Mesodermal cell (in vitro differentiated cells): ENCODE measurements around the gene MDH1.
"Not testable (repeated sequence)": the region's sequence is repeated elsewhere in the genome, so short reads cannot be mapped to it uniquely, and the experiment has no call there.

Experiments
- H3K27ac ChIP-seq: 2 replicates; pipeline ENCODE4 v1.7.0; 2013; ENCODE audit warnings: mild to moderate bottlenecking, low read depth, low read length, moderate library complexity; ENCODE audit not compliant: severe bottlenecking
- H3K36me3 ChIP-seq: 2 replicates; pipeline ENCODE4 v1.7.1; 2013; ENCODE audit warnings: mild to moderate bottlenecking, low read length, moderate library complexity; ENCODE audit not compliant: control insufficient read depth, insufficient read depth
- H3K4me1 ChIP-seq: one replicate; pipeline ENCODE4 v1.7.1; 2013; ENCODE audit warnings: mild to moderate bottlenecking, low read length; ENCODE audit not compliant: insufficient read depth, control insufficient read depth, poor library complexity, severe bottlenecking
- H3K4me3 ChIP-seq: 2 replicates; pipeline ENCODE4 v1.7.0; 2013; ENCODE audit warnings: low read length, control low read depth, mild to moderate bottlenecking; ENCODE audit not compliant: insufficient read depth, poor library complexity, severe bottlenecking; ENCODE audit errors: extremely low read depth
- H3K9me3 ChIP-seq: 2 replicates; pipeline ENCODE4 v1.7.1; 2013; ENCODE audit warnings: mild to moderate bottlenecking, low read length, moderate library complexity; ENCODE audit not compliant: control insufficient read depth
- WGBS, 2 experiments: methylation state at CpG; one replicate each; pipeline ENCODE4 v1.1.5; 2013; ENCODE audit warnings: missing lambda C conversion rate in 2 of 2; ENCODE audit not compliant: insufficient coverage in 2 of 2; 5-methylcytosine and 5-hydroxymethylcytosine counted together

MDH1 gene

DNA sequence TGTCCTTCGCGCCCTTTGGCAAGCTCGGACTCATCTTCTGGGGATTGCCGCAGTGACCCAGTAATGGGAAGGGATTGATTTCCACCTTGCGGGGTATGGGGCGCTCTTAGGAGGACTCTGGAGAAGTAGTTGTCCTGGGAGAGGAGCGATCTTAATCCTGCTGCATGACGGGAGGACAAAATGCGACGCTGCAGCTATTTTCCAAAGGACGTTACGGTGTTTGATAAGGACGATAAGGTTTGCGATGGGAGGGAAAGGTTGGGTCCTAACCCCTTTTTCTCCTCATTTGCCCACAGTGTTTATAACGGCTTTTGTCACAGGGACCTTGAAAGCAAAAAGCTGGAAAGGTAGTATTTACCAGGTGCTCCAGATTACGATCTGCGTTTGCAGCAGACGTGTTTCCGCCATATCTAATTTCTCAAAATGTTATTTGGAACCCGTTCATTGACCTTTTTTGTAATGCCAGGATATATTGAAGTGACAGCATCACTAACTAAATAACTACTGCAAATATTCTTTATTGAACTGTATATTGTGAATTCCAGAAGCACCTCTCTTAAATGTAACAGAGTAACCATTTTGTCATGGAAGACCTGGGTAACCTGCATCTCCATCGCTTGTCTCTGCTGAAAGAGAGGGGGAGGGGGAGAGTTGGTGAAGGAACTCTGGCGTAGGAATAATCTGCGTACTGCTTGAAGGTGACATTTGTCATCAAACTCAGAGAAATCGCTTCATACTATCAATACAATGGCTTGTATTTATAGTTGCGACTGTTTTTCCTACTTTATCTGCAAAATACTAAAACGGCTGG is 590 bp downstream of the MDH1 start:
- peak overlapping the region; percentile 58 for H3K27ac ChIP-seq
- H3K36me3 ChIP-seq, result peaks cover 13% of the 10 kb centered on the region
- peak overlapping the region; percentile 99 for H3K4me3 ChIP-seq
- WGBS, 2 experiments, result 2 to 9% methylated on average over 7 to 14 of the region's 26 CpGs
- H3K4me1 ChIP-seq, result peaks cover 20% of the 10 kb centered on the region
- no peaks in the 10 kb centered on the region for H3K9me3 ChIP-seq

DNA sequence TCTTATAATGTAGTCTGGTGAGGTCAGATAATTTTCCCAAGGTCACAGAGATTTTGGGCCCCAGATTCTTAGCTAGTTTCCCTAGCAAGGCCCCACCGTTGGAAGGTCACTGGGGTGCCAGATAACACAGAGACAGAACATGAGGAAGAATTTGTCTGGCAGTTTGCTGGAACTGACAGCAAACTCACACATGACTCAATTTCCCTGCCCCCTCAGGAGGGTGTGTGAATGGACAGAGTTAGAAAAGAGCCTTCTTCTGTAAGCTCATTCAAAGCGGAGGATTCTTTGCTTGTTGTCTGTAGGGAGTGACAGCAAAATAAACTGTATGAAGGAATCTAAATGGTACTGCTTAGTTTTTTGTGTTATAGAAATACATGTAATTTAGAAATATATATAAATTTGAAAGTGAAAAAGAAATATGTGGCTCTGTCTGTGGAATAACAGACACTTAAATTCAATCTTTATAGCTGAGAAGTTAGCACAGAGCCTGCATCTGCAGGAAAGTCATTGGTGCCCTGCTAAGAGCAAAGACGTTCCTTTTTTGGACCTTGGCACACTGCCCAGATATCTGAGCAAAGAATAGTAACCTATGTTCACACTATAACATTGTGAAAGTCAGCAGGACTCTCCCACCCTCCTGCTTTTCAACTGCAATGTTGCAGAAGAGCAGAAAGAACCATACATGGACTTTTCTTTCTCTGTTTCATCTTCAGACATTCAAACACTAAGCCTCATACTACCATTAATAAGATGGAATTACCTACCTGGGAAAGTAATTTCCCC is 2.1 kb downstream of the MDH1 start:
- Histone ChIP-seq H3K36me3 (peaks cover 26% of the 10 kb centered on the region), H3K4me3 (no peak overlapping the region), H3K9me3 (no peaks in the 10 kb centered on the region), H3K4me1 (peaks cover 20% of the 10 kb centered on the region), H3K27ac (no peak overlapping the region)
- WGBS, 2 experiments, result 48 to 86% methylated on average over 2 of the region's 3 CpGs

GRCh38 chr2:63591566-63592175 is 2.9 kb downstream of the MDH1 start:
- no peak overlapping the region for H3K27ac ChIP-seq
- no CpG with 5 or more reads among the region's 3 CpGs for WGBS, 2 experiments

GRCh38 chr2:63594660-63595059 is 5.9 kb downstream of the MDH1 start:
- no peaks in the 10 kb centered on the region for H3K9me3 ChIP-seq
- WGBS, 2 experiments, result 100% methylated on average over 2 of the region's 3 CpGs; no CpG with 5 or more reads in 1 of the 2 experiments
- H3K4me3 ChIP-seq, result no peak overlapping the region
- H3K4me1 ChIP-seq, result peaks cover 18% of the 10 kb centered on the region
- peaks cover 50% of the 10 kb centered on the region for H3K36me3 ChIP-seq
- H3K27ac ChIP-seq, result no peak overlapping the region

More at GRCh38 chr2:63591566-63592175, 2.9 kb downstream of the MDH1 start:
- no peak overlapping the region for H3K4me3 ChIP-seq
- peaks cover 20% of the 10 kb centered on the region for H3K4me1 ChIP-seq
- H3K9me3 ChIP-seq, result no peaks in the 10 kb centered on the region
- H3K36me3 ChIP-seq, result peaks cover 35% of the 10 kb centered on the region

DNA sequence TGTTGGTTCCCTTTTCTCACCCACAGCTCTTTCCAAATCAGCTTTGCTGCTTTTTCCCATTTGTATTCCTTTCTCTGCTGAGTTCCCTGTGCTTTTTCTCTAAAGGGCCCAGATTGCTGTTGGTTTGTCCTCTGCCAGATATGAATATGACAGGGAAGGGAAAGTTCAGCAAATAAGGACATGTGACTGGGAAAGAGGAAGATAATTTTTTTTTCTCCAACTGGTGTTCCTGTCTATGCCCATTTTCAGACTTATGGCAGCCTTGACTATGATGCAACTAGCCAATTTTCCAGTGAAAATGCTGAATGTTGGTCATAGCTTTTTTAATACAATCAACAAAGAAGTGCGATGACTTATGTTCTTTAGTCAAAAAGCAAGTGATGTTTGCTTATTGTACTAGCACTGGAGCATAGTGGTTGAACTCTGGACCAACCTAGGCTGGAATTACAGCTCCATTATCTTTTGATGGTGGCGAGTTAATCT is 7.7 kb downstream of the MDH1 start:
- H3K4me3 ChIP-seq, result no peak overlapping the region
- H3K27ac ChIP-seq, result no peak overlapping the region
- peaks cover 6% of the 10 kb centered on the region for H3K4me1 ChIP-seq
- peaks cover 59% of the 10 kb centered on the region for H3K36me3 ChIP-seq
- 100% methylated on average over 1 of the region's 2 CpGs; no CpG with 5 or more reads in 1 of the 2 experiments for WGBS, 2 experiments
- no peaks in the 10 kb centered on the region for H3K9me3 ChIP-seq

DNA sequence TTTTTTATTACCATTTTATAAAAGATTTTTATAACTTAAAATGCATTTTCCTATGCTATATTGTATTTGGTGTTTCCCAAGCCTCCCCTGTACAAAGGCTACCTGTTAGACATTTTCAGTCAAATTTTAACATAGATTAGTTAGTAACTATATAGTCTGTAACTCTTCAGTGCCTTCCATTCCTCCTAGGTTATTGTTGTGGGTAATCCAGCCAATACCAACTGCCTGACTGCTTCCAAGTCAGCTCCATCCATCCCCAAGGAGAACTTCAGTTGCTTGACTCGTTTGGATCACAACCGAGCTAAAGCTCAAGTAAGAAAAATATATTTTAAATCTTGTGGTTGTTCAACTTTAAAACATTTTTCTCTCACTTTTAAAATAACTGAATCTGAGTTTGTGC is 10.2 kb downstream of the MDH1 start:
- no CpG with 5 or more reads among the region's 2 CpGs for WGBS, 2 experiments
- Histone ChIP-seq H3K27ac (no peak overlapping the region), H3K36me3 (peaks cover 73% of the 10 kb centered on the region), H3K4me1 (peaks cover 5% of the 10 kb centered on the region), H3K9me3 (no peaks in the 10 kb centered on the region), H3K4me3 (no peak overlapping the region)

DNA sequence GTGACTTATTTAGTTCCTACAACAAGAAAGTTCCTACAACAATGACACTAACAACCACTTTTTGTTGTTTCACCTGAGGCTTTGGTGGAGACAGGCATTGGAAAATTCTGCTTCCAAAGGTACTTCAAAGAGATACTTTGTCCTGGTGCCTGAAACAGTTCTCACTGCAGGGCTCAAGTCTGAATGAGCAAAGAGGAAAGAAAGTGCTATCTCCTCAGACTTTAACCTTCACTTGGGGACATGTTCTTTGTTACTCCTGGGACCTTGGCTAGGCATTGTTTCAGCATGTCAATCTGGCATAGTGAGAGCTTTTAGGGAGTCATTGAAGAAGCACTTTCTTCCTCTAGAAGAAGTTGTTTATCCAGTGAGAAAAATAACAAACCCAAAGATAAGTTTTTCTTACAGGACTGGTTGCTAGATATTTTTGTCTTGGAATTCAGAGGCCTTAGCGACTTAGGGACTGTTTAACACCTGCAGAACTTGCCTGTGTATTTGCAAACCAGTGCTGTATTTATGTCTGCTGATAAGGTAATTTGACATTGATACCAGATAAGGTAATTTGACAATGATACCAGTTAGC is 12.2 kb downstream of the MDH1 start:
- WGBS, 2 experiments, result 89% methylated on average over 1 of the region's 1 CpG; no CpG with 5 or more reads in 1 of the 2 experiments
- H3K36me3 ChIP-seq, result peaks cover 71% of the 10 kb centered on the region
- H3K9me3 ChIP-seq, result no peaks in the 10 kb centered on the region
- H3K27ac ChIP-seq, result peak overlapping the region; percentile 1
- peaks cover 5% of the 10 kb centered on the region for H3K4me1 ChIP-seq
- H3K4me3 ChIP-seq, result no peak overlapping the region

GRCh38 chr2:63604666-63605065 is 15.9 kb downstream of the MDH1 start:
- H3K4me1 ChIP-seq, result peaks cover 5% of the 10 kb centered on the region
- H3K36me3 ChIP-seq, result peaks cover 65% of the 10 kb centered on the region
- WGBS, 2 experiments, result 95 to 100% methylated on average over 4 of the region's 4 CpGs
- no peak overlapping the region for H3K27ac ChIP-seq
- no peaks in the 10 kb centered on the region for H3K9me3 ChIP-seq
- H3K4me3 ChIP-seq, result no peak overlapping the region

DNA sequence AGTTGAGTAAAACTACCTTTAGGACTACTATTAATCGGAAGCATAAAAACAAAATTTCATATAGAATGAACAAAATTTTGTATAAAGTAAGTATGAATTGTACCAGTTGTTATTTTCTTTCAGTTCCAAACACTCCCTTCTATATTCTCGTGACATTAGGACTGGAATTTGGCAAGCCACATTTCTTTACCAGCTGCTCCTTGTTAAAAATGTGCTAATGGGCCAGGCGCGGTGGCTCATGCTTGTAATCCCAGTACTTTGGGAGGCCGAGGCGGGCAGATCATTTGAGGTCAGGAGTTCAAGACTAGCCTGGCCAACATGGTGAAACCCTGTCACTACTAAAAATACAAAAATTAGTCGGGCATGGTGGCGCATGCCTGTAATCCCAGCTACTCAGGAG is 20.1 kb downstream of the MDH1 start:
- H3K27ac ChIP-seq, H3K4me3 ChIP-seq, H3K9me3 ChIP-seq: not testable (repeated sequence)
- H3K4me1 ChIP-seq, result peaks cover 14% of the 10 kb centered on the region
- H3K36me3 ChIP-seq, result peaks cover 34% of the 10 kb centered on the region
- WGBS, 2 experiments, result 82 to 83% methylated on average over 7 of the region's 8 CpGs

- Histone ChIP-seq H3K4me1 (peaks cover 31% of the 10 kb centered on the region), H3K4me3 (no peak overlapping the region), H3K27ac (no peak overlapping the region), H3K36me3 (peaks cover 22% of the 10 kb centered on the region), H3K9me3 (no peaks in the 10 kb centered on the region)
- WGBS, 2 experiments, result 93 to 100% methylated on average over 2 to 3 of the region's 4 CpGs
Measured at GRCh38 chr2:63610525-63610924, 21.8 kb downstream of the MDH1 start.
